ENCODE results near the gene CCDC106.
A peak's percentile ranks its signal among the peaks of the same experiment; 100 is the strongest.

Gene CCDC106

GRCh38 chr19:55647732-55648584, at the start of gene CCDC106:
TSS of gene CCDC106 (plus strand) at chr19:55648212. CDS start at chr19:55649047, 835 bp downstream.
- DNase-seq (ENCODE audit: low spot score), result peak; percentile 72

GRCh38 chr19:55598719-55599467, 49.1 kb upstream of the CCDC106 start:
- DNase-seq (ENCODE audit: low spot score), result peak; percentile 94

- DNase-seq (ENCODE audit: low spot score), result peak; percentile 93
Measured at GRCh38 chr19:55599468-55599841, 48.6 kb upstream of the CCDC106 start, which contains the start of gene FIZ1. TSS of gene FIZ1 (minus strand) at chr19:55599517. CDS start at chr19:55597865, 1,652 bp downstream.

DNA sequence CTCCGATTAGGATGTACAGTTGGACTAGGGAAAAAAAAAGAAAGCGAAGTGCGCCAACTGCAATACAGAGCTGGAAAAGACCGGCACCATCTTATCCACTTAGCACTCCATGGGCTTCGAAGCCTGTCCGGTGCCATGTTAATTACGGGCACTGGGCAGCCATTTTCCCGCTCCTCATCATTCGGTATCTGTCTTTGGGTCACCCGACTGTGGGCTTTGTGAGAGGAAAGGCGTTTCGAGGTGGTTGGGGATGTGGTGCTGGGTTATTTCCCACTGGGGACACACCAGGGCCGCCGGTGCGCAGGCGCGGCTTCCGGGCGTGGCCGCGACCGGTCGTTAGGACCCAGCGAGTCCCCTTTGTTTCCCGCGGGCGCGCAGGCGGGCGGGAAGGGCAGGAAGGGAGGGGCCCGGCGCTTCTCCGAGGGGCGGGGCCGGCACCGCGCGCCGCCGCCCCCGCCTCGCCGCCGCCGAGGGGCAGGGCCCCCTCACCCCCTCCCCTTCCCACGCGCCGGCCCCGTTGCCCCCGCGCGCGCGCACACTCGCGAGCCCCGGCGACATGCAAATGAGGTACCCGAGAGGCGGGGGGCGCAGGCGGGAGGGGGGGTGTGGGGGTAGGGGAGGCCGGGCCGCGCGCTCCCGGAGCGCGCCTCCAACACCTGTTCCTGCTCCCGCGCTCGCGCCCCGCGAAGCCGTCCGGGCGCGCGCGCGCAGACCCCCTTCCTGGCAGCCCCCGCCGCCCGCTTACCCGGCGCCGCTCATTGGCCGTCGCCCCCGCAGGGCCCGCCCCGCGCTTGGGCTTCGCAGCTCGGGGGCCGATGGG, 48.0 kb upstream of the CCDC106 start, which contains the start of gene ZNF524:
TSS of gene ZNF524 (plus strand) at position 447 of the 820 bp plus-strand sequence. CDS start 1,825 bp downstream, outside the sequence.
- peak; percentile 90 for DNase-seq (ENCODE audit: low spot score)

- DNase-seq (ENCODE audit: low spot score), result no peak
Measured at GRCh38 chr19:55600662-55601028, 47.4 kb upstream of the CCDC106 start.

DNA sequence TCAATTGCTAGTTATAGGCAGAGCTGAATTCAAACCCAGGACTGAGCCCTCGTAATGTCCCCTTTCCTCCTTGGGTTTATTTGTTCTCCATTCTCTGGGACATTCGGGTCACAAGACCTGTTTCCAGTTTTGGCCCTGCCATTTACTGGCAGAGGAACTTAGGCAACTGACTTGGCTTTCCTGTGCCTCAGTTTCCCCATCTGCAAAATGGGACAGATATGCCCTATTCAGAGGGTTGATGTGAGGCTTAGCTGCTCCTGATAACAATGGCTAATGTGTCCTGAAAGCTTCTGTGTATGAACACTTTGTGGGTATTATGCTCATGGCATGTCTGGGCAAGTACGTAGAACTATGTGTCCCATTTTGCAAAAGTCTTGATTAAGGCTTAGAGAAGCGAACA, 46.9 kb upstream of the CCDC106 start:
- DNase-seq (ENCODE audit: low spot score), result no peak

DNA sequence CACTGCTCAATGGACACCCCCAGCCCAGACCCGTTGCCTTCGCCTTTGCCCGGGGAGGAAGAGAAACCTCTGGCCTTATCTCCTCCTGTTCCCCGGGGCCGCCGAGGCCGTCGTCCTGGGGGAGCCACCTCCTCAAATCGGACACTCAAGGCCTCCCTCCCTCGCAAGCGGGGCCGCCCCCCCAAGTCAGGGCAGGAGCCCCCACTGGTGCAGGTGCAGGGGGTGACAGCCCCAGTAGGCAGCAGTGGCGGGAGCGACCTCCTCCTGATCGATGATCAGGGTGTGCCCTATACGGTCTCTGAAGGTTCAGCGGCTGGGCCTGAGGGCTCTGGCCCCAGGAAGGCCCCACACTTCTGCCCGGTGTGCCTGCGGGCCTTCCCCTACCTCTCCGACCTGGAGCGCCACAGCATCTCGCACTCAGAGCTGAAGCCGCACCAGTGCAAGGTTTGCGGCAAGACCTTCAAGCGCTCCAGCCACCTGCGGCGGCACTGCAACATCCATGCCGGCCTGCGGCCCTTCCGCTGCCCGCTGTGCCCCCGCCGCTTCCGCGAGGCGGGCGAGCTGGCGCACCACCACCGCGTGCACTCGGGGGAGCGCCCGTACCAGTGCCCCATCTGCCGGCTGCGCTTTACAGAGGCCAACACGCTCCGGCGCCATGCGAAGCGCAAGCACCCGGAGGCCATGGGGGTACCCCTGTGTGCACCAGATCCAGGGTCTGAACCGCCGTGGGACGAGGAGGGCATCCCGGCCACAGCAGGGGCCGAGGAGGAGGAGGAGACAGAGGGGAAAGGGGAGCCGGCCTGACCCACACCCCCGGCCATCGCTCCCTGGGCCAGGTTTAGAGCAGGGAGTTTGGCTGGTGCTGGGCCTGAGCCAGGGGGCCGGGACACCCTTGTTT, 45.7 kb upstream of the CCDC106 start:
- no peak for DNase-seq (ENCODE audit: low spot score)

DNA sequence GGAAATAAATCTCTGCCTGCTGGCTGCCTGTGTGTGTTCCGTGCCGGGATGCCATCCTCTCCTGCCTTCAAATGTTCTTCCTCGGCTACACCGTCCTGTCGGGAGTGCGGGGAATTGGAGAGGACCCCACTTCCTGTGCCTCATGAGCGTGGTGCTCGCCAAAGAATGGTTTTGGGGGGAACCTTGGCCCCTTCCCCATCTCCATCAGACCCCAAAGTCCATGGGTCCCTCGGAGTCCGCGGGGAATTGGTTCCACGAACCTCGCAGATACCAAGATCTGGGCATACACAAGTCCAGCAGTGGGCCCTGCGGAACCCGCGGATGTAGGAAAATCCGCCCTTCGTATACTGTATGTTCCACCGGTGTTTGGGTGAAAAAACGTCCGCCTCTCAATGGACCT, 44.9 kb upstream of the CCDC106 start:
- no peak for DNase-seq (ENCODE audit: low spot score)

GRCh38 chr19:55603581-55604292, 44.3 kb upstream of the CCDC106 start:
- DNase-seq (ENCODE audit: low spot score), result no peak

DNA sequence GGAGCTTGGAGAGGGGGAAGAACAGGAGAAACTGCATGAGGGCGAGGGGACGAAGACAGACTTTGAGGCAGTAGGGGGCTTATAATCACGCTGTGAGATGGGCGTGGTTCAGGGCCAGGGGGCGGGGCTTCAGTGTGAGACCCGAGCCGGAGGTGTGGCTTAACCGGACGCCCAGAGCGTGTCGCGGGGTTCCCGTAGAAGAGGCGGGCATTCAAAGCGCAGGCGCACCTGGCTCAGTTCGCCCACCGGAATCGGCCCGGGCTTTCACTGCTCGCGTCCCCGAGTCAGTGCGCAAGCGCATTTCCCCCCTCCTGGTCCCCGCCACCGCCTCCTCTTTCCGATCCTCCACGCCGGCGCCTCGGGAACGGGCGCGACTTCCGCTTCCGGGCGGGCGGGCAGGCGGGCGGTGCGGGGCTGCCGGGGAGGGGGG, 42.8 kb upstream of the CCDC106 start:
- peak; percentile 99 for DNase-seq (ENCODE audit: low spot score)

- peak; percentile 85 for DNase-seq (ENCODE audit: low spot score)
Measured at GRCh38 chr19:55605637-55606470, 42.2 kb upstream of the CCDC106 start, which contains the start of gene ZNF865. TSS of gene ZNF865 (plus strand) at chr19:55605647. CDS start at chr19:55613619, 7,972 bp downstream.

DNA sequence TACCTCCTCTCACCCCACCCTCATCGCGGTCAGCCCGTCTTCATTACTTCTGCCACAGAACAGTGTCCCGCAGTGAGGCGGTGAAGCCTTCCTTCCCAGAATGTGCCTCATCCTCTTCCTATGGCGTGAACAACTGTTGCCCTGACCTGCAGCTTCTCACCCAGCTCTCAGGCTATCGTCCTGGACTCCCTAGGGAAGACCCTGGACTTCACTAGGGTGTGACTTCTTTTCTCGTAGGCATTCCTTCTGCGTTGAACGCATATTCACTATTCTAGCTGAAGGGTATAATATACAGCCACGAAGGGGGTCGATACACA, 41.6 kb upstream of the CCDC106 start:
- DNase-seq (ENCODE audit: low spot score), result no peak

- no peak for DNase-seq (ENCODE audit: low spot score)
Measured at GRCh38 chr19:55606817-55607216, 41.2 kb upstream of the CCDC106 start.

DNA sequence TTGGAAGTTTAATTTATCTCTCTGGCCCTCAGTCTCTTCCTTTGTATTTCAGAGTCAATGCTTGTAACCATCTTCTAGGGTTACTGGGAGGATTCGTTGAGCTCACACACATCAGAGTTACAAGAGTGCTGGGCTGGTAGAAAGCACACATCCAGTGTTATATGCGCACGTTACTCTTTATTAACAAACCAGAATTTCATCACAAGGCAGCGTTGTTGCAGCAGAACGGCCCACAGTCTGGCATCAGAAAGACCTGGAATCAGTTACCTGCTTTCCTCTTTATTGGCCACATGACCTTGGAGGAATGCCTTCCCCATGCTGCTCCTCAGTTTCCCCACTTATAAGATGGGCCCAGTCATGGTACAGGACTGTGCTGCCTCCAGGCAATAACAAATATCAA, 38.7 kb upstream of the CCDC106 start:
- DNase-seq (ENCODE audit: low spot score), result no peak

GRCh38 chr19:55611300-55611982, 36.6 kb upstream of the CCDC106 start:
- no peak for DNase-seq (ENCODE audit: low spot score)

DNA sequence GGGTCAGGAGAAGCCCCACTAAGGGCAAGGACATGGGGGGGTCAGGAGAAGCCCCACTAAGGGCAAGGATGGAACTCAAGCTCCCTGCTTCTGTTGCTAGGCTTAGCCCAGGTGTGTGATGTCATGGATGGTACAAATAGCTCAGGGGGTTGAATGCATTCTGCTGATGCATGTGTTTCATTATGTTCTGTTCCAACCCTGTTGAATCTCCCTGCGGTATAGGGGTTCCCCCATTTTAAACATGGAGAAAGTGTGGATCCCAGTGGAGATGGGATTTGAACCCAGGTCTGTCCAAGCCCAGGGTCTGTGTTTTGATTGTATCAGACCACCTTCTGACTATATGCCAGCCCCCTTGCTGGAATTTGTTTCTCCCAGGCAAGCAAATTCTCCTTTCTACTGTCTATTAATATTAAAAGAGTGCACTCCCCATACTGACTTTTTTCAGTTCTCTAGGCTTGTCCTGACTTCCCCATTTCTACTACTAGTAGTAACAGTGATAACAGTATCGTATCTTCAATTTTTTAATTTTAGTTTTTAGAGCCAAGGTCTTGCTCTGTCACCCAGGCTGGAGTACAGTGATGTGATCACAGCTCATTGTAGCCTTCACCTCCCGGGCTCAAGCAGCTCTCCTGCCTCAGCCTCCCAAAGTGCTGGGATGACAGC, 35.9 kb upstream of the CCDC106 start:
- DNase-seq (ENCODE audit: low spot score), result no peak

- no peak for DNase-seq (ENCODE audit: low spot score)
Measured at GRCh38 chr19:55613396-55613795, 34.6 kb upstream of the CCDC106 start.
